IMR-90 (cell line): ENCODE results near the gene LDHAL6B.

Experiments used
- CEBPB ChIP-seq: IDR thresholded peaks from 2 replicates; pipeline ENCODE4 v1.6.1; 2012; ENCODE audit warnings: low read depth, low read length, improper control_type of control experiment
- CHD1 ChIP-seq: IDR thresholded peaks from 2 replicates; pipeline ENCODE4 v1.6.1; 2012; ENCODE audit warnings: low read depth, low read length, improper control_type of control experiment
- CTCF ChIP-seq: conservative IDR thresholded peaks from 2 replicates; pipeline ENCODE4 v1.5.1; 2012; ENCODE audit warnings: mild to moderate bottlenecking, low read depth, low read length, improper control_type of control experiment
- FOS ChIP-seq: fragments of 150-350 bp; IDR thresholded peaks from 2 replicates; pipeline ENCODE4 v1.6.1; 2016; ENCODE audit warnings: low read depth, low read length
- MXI1 ChIP-seq: IDR thresholded peaks from 2 replicates; pipeline ENCODE4 v1.6.1; 2012; ENCODE audit warnings: low read depth, mild to moderate bottlenecking, low read length, moderate library complexity, borderline replicate concordance
- NFE2L2 ChIP-seq: fragments of 150-350 bp; IDR thresholded peaks from 2 replicates; pipeline ENCODE4 v1.6.1; 2016; ENCODE audit warnings: low read depth, mild to moderate bottlenecking, low read length
- POLR2A ChIP-seq: IDR thresholded peaks from 2 replicates; pipeline ENCODE4 v1.6.1; 2012; ENCODE audit warnings: mild to moderate bottlenecking, low read depth, low read length
- RAD21 ChIP-seq: IDR thresholded peaks from 2 replicates; pipeline ENCODE4 v1.6.1; 2012; ENCODE audit warnings: low read length, improper control_type of control experiment
- RCOR1 ChIP-seq: IDR thresholded peaks from 2 replicates; pipeline ENCODE4 v1.6.1; 2012; ENCODE audit warnings: mild to moderate bottlenecking, low read length, improper control_type of control experiment; ENCODE audit not compliant: insufficient replicate concordance
- RFX5 ChIP-seq: IDR thresholded peaks from 2 replicates; pipeline ENCODE4 v1.8.0; 2012; ENCODE audit warnings: low read depth, mild to moderate bottlenecking, low read length, moderate library complexity
- SMC3 ChIP-seq: fragments of 150-350 bp; IDR thresholded peaks from 2 replicates; pipeline ENCODE4 v1.6.1; 2016; ENCODE audit warnings: low read depth, mild to moderate bottlenecking, antibody characterized with exemption, low read length, moderate library complexity
- USF2 ChIP-seq: fragments of 150-350 bp; IDR thresholded peaks from 2 replicates; pipeline ENCODE4 v1.6.1; 2017; ENCODE audit warnings: mild to moderate bottlenecking, antibody characterized with exemption, low read length, low read depth
- TF ChIP-seq, protein P1 (sequence below): fragments of 150-350 bp; IDR thresholded peaks from 2 replicates; pipeline ENCODE4 v1.6.1; 2016; ENCODE audit warnings: low read depth, mild to moderate bottlenecking, low read length, moderate library complexity, borderline replicate concordance

DNA sequence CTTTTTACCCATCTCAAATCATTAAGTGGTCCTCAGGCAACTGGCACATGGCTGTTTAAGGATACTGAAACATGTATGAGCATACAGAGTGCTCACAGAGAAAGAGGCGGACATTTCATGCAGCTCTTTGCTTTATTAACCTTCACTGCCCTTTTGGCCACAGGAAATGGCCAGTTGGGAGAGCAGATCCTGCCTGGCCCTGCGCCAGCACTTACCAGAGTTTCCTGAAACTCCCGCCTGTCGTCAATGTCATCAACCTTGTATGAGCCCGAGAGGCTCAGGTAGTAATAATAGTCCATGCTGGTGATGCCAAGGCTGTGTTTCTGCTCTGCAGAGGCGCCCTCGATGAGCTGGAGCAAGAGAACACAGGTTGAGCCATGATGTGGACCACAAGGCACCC lies 17.8 kb downstream of the LDHAL6B start:
- TF ChIP-seq CTCF = no peak
- no peak for TF ChIP-seq RAD21
- no peak for TF ChIP-seq CEBPB
- no peak for TF ChIP-seq SMC3
- no peak for TF ChIP-seq POLR2A
- TF ChIP-seq NFE2L2 = no peak
- no peak for TF ChIP-seq RFX5
- no peak for TF ChIP-seq CHD1
- no peak for TF ChIP-seq USF2
- no peak for TF ChIP-seq RCOR1
- TF ChIP-seq, protein P1, sequence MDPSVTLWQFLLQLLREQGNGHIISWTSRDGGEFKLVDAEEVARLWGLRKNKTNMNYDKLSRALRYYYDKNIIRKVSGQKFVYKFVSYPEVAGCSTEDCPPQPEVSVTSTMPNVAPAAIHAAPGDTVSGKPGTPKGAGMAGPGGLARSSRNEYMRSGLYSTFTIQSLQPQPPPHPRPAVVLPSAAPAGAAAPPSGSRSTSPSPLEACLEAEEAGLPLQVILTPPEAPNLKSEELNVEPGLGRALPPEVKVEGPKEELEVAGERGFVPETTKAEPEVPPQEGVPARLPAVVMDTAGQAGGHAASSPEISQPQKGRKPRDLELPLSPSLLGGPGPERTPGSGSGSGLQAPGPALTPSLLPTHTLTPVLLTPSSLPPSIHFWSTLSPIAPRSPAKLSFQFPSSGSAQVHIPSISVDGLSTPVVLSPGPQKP = no peak
- TF ChIP-seq MXI1 = no peak
- TF ChIP-seq FOS = no peak
